ENCODE results near the gene ARID5B.

The ARID5B gene

GRCh38 chr10:62031507-62031906 is 130.0 kb downstream of the ARID5B start:
- TF ChIP-seq SP1 (IDR thresholded peaks at IDR 0.05) (no peak), TARDBP (IDR thresholded peaks at IDR 0.05) (no peak), ARNT (IDR thresholded peaks at IDR 0.05) (no peak), BHLHE40 (IDR thresholded peaks at IDR 0.05; ENCODE audit: borderline replicate concordance) (no peak), ELF4 (IDR thresholded peaks at IDR 0.05) (no peak), NFRKB (IDR thresholded peaks at IDR 0.05) (no peak), HDGF (IDR thresholded peaks at IDR 0.05; ENCODE audit: borderline replicate concordance) (no peak), FOXM1 (IDR thresholded peaks at IDR 0.05; ENCODE audit: borderline replicate concordance) (no peak)
- ChIA-PET CTCF (no interaction called here), POLR2A (no interaction called here)
- DNase-seq (ENCODE audit: extremely low spot score) = no peak

DNA sequence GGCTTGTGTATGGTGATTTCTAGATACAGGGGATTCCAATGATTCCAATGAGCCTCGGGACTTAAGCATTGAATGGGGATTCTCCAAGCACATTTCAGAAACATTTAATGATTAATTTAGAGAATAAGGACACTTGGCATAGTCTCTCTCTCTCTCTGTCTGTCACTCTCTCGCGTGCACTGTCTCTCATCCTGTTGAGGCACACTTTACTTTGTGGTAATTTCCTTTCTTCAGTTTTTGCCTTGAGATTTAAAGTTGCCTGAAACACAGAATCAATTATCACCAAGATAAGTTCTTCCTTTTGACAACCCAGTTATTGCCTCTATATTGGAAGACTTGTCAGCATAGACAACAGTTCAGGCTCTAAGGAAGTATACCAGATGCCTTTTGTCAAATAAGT is 131.6 kb downstream of the ARID5B start:
- ChIA-PET POLR2A (no interaction called here), CTCF (no interaction called here)
- TF ChIP-seq FOXM1 (IDR thresholded peaks at IDR 0.05; ENCODE audit: borderline replicate concordance) (no peak), CTBP1 (IDR thresholded peaks at IDR 0.05; ENCODE audit: borderline replicate concordance) (no peak), FOXK2 (IDR thresholded peaks at IDR 0.05) (no peak), SP1 (IDR thresholded peaks at IDR 0.05) (no peak), LEF1 (IDR thresholded peaks at IDR 0.05; ENCODE audit: borderline replicate concordance) (no peak), HDGF (IDR thresholded peaks at IDR 0.05; ENCODE audit: borderline replicate concordance) (no peak), ARNT (IDR thresholded peaks at IDR 0.05) (no peak), SUZ12 (IDR thresholded peaks at IDR 0.05) (no peak), FOXA1 (IDR thresholded peaks at IDR 0.05) (no peak), ZNF384 (IDR thresholded peaks at IDR 0.05) (no peak), L3MBTL2 (conservative IDR thresholded peaks at IDR 0.05) (no peak), NFRKB (IDR thresholded peaks at IDR 0.05) (no peak), ELF4 (IDR thresholded peaks at IDR 0.05) (no peak), TARDBP (IDR thresholded peaks at IDR 0.05) (no peak), BHLHE40 (IDR thresholded peaks at IDR 0.05; ENCODE audit: borderline replicate concordance) (no peak)
- TF ChIP-seq, protein P1, sequence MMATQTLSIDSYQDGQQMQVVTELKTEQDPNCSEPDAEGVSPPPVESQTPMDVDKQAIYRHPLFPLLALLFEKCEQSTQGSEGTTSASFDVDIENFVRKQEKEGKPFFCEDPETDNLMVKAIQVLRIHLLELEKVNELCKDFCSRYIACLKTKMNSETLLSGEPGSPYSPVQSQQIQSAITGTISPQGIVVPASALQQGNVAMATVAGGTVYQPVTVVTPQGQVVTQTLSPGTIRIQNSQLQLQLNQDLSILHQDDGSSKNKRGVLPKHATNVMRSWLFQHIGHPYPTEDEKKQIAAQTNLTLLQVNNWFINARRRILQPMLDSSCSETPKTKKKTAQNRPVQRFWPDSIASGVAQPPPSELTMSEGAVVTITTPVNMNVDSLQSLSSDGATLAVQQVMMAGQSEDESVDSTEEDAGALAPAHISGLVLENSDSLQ (IDR thresholded peaks at IDR 0.05) = no peak
- DNase-seq (ENCODE audit: extremely low spot score) = no peak

- ChIA-PET POLR2A (no interaction called here), CTCF (no interaction called here)
- DNase-seq (ENCODE audit: extremely low spot score) = no peak
- no peak for TF ChIP-seq ARNT (IDR thresholded peaks at IDR 0.05)
- TF ChIP-seq HDGF (IDR thresholded peaks at IDR 0.05; ENCODE audit: borderline replicate concordance) = no peak
These were observed 132.7 kb downstream of the ARID5B start for GRCh38 chr10:62034096-62034640.

DNA sequence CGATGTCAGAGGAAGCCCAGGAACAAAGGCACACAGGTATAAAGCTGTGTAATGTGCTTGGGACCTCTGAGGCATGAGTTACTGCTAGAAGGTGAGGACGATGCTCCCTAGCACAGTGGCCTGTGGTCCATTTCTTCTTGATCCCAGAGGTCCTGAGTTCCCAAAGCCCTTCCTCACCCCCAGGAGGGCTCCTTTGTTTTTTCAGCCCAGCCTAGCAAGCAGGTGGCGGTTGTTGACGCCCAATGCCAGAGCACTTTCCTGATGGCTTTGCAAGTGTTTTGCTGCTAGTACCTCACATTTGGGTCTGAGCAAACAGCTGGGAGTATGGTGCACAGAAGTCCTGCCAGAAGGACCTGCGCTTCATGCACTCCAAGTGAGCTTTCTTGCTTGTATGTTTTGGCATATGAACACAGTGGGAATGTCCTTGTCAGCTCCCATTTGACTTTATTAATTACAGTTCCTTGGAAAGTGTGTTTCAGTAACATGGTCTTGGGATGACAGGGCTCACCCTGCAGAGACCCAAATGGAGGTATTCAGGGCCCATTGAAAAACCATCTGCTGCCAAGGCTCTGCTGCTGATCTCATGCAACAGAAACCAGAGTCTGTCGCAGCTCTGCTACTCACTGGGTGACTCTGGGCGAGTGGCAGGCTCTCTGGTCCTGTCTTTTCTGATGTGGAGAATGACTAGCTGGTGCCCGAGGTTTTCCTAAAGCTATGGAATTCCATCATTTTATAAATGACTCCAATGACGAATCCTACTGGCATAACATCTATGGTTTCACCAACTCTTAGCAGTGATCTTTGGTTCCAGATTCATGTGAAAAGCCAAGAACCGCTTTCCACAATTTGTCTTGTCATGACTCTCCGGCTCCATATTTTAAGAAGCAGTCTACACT is 134.9 kb downstream of the ARID5B start:
- DNase-seq (ENCODE audit: extremely low spot score) = no peak
- no peak for TF ChIP-seq BHLHE40 (IDR thresholded peaks at IDR 0.05; ENCODE audit: borderline replicate concordance)
- TF ChIP-seq L3MBTL2 (conservative IDR thresholded peaks at IDR 0.05) = peak; percentile 39; the same call in 1 of the 2 replicates
- ChIA-PET CTCF (interaction anchor here (1.0 to 3.4 kb wide), 2 partner anchors 11 to 132 kb away, joined by 4 to 18 read pairs; no protein-coding TSS in a partner anchor), POLR2A (interaction anchor here (0.8 to 1.6 kb wide), 3 partner anchors 10 to 140 kb away, joined by 3 to 5 read pairs (median 4); no protein-coding TSS in a partner anchor)

- no peak for DNase-seq (ENCODE audit: extremely low spot score)
- ChIA-PET CTCF (interaction anchor here (0.7 to 3.4 kb wide), 5 partner anchors 12 to 212 kb away, joined by 3 to 21 read pairs (median 9); no protein-coding TSS in a partner anchor), POLR2A (interaction anchor here (1.0 to 2.5 kb wide), 3 partner anchors 9 to 17 kb away, joined by 3 to 15 read pairs (median 4); no protein-coding TSS in a partner anchor)
- TF ChIP-seq FOXK2 (IDR thresholded peaks at IDR 0.05) (no peak), ELF4 (IDR thresholded peaks at IDR 0.05) (no peak), SUZ12 (IDR thresholded peaks at IDR 0.05) (no peak), NFRKB (IDR thresholded peaks at IDR 0.05) (no peak), ZNF384 (IDR thresholded peaks at IDR 0.05) (no peak), ARNT (IDR thresholded peaks at IDR 0.05) (no peak), TARDBP (IDR thresholded peaks at IDR 0.05) (no peak), L3MBTL2 (conservative IDR thresholded peaks at IDR 0.05) (no peak), BHLHE40 (IDR thresholded peaks at IDR 0.05; ENCODE audit: borderline replicate concordance) (no peak), FOXA1 (IDR thresholded peaks at IDR 0.05) (no peak), HDGF (IDR thresholded peaks at IDR 0.05; ENCODE audit: borderline replicate concordance) (no peak), LEF1 (IDR thresholded peaks at IDR 0.05; ENCODE audit: borderline replicate concordance) (no peak), CTBP1 (IDR thresholded peaks at IDR 0.05; ENCODE audit: borderline replicate concordance) (no peak)
- TF ChIP-seq, protein P1 (IDR thresholded peaks at IDR 0.05) = no peak
These were observed 135.8 kb downstream of the ARID5B start for GRCh38 chr10:62037166-62037831.

DNA sequence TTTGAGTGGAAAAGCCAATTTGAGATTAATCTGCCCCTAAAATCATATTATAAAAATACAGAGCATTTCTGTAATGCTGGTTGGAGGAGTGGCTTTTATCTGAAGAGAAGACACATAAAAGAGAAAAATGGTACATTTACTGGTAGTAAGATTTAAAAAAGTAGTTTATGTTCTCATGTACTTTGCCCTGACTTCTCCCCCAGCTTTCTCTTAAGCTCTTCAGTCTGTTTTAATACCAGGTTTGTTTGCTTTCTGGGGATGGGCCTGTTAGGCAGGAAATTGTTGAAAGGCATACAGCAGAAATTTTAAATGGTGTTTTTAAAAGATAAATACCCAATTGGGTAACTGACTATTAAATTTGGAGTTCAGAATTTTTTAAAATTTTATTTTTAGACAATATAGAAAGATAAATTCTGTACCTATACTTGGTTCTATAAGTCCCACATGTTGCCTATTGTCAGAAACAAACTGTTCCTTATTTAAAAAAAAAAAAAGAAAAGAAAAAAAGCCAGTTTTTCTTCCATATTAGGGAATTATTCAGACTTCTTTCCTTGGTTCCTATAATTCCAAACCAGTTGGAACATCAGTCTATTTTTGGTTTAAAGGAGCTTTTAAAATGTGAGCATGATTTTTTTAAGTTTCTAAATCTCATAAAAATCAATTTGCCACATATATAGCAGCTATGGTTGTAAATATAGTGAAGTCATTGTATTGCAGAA is 136.6 kb downstream of the ARID5B start:
- CTCF ChIA-PET = interaction anchor here (0.7 to 3.4 kb wide), 11 partner anchors 11 to 296 kb away, joined by 3 to 21 read pairs (median 4); no protein-coding TSS in a partner anchor
- POLR2A ChIA-PET = interaction anchor here (1.0 to 2.5 kb wide), 5 partner anchors 8 to 230 kb away, joined by 3 to 15 read pairs (median 3); partner anchors contain the start of gene RTKN2
- DNase-seq (ENCODE audit: extremely low spot score) = no peak
- TF ChIP-seq CTBP1 (IDR thresholded peaks at IDR 0.05; ENCODE audit: borderline replicate concordance) = no peak

All from HEK293T (cell line).